GM18499 (cell line): Measurements from ENCODE around the gene CAMTA1.

Source experiments
- ATAC-seq: cut with Tn5 transposase; IDR thresholded peaks from one replicate; pipeline ENCODE4 v1.9.1; 2021; ENCODE audit warnings: moderate number of reproducible peaks; ENCODE audit not compliant: insufficient read depth, unreplicated experiment

CAMTA1 gene

GRCh38 chr1:7651203-7651602 is 865.9 kb downstream of the CAMTA1 start:
- ATAC-seq: no peak

GRCh38 chr1:7652061-7652460 is 866.8 kb downstream of the CAMTA1 start:
- ATAC-seq: no peak

- no peak for ATAC-seq
These were observed 867.4 kb downstream of the CAMTA1 start for GRCh38 chr1:7652515-7653098.

- no peak for ATAC-seq
These were observed 869.5 kb downstream of the CAMTA1 start for GRCh38 chr1:7654725-7655124.

- ATAC-seq: no peak
These were observed 870.1 kb downstream of the CAMTA1 start for GRCh38 chr1:7655354-7655753.

GRCh38 chr1:7656557-7657215 is 871.4 kb downstream of the CAMTA1 start:
- ATAC-seq: no peak

- ATAC-seq: no peak
These were observed 872.2 kb downstream of the CAMTA1 start for GRCh38 chr1:7657287-7658016.

GRCh38 chr1:7658099-7658498 is 872.8 kb downstream of the CAMTA1 start:
- no peak for ATAC-seq

GRCh38 chr1:7659514-7659913 is 874.3 kb downstream of the CAMTA1 start:
- no peak for ATAC-seq

GRCh38 chr1:7663451-7664146 is 878.3 kb downstream of the CAMTA1 start:
- ATAC-seq: no peak

GRCh38 chr1:7664147-7664892 is 879.1 kb downstream of the CAMTA1 start:
- ATAC-seq: no peak

GRCh38 chr1:7664893-7665250 is 879.6 kb downstream of the CAMTA1 start:
- ATAC-seq: no peak

GRCh38 chr1:7666249-7666648 is 881.0 kb downstream of the CAMTA1 start:
- ATAC-seq: no peak

GRCh38 chr1:7667159-7667558 is 881.9 kb downstream of the CAMTA1 start:
- no peak for ATAC-seq

- no peak for ATAC-seq
These were observed 882.5 kb downstream of the CAMTA1 start for GRCh38 chr1:7667625-7668218.

GRCh38 chr1:7669559-7670311 is 884.5 kb downstream of the CAMTA1 start:
- ATAC-seq: no peak

- no peak for ATAC-seq
These were observed 885.3 kb downstream of the CAMTA1 start for GRCh38 chr1:7670334-7671145.

- ATAC-seq: no peak
These were observed 885.9 kb downstream of the CAMTA1 start for GRCh38 chr1:7671146-7671465.

- ATAC-seq: no peak
These were observed 886.4 kb downstream of the CAMTA1 start for GRCh38 chr1:7671676-7672075.
